CD1c-positive myeloid dendritic cell (primary cell): ENCODE measurements around the gene IFT74.
"Not testable (repeated sequence)": the region's sequence is repeated elsewhere in the genome, so short reads cannot be mapped to it uniquely, and the experiment has no call there.

Source experiments
- DNase-seq: peaks from one replicate; pipeline ENCODE4 v3.0.0-alpha.2; 2016; ENCODE audit errors: extremely low spot score

The IFT74 gene

DNA sequence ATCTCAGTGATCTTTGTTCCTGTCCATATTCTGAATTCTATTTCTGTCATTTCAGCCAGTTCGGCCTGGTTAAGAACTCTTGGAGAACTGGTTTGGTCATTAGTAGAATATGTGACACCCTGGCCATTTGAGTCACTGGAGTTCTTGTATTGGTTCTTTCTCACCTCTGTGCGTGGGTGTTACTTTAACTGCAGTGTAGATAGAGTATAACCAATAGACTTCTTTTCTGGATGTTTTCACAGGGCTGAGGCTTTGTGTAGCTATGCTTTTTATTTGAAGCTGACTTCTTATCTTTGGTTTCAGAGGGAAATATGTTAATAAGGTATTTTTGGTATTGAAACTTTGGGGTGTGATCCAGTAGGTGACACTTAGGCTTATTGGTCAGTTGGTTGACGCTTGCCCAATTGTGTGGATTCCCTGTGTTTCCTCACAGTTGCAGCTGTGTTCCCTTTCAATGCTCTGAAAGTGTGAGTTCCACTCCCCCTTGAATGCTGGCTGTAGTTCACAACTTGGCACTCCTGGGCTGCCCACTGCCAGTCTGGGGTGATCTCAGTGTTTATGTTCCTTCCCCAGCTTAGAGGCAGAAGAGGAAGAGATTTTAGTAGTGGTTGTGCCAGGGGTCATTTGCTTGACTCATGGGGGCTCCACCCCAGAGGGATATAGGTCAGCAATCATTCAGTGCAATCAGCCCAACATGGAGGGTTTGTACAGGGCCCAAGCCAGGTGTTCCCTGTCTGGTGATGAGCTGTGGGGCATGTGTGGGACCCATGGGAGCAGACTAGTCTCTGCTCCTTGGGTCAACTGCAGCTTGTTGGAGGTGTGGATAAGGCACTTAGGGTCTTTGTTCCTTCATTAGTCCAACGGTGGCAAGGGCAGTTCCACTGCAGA lies 117.9 kb downstream of the IFT74 start:
- no peak for DNase-seq

DNA sequence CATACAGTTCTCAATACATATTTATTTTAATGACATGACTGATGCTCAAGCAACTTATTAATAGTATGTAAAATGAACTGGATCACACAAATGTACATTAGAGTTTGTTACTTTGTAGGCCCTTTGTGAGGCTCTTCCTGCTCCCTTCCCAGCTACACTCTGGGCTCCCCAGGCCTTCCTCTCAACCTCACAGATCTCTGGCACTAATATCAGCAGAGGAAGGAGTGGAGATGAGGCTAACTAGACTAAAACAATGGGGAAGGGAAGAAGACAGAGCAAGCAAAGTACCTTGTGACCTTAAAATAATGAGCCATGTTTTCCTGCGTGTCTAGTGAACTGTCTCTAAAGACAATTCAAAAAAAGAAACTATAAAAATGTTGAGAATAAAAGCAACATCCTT lies 122.5 kb downstream of the IFT74 start:
- no peak for DNase-seq

DNA sequence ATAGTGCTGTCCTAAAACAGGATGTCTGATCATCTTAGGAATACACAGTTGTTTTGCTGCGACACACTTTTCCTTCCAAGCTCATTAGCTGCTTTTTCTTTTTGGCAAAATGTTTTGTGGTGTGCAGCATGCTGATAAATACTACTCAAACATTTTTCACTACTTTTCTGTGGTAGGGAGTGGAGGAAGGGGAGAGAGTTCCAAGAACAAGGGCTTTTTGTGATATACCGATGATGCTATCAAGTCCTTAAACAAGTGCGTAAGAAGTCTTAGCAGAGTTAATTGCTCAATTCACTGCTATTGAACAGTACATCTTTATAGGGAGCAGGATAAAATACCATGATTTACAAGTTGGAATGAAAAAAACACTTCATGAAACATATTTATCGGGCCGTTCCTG lies 129.2 kb downstream of the IFT74 start:
- DNase-seq: no peak

DNA sequence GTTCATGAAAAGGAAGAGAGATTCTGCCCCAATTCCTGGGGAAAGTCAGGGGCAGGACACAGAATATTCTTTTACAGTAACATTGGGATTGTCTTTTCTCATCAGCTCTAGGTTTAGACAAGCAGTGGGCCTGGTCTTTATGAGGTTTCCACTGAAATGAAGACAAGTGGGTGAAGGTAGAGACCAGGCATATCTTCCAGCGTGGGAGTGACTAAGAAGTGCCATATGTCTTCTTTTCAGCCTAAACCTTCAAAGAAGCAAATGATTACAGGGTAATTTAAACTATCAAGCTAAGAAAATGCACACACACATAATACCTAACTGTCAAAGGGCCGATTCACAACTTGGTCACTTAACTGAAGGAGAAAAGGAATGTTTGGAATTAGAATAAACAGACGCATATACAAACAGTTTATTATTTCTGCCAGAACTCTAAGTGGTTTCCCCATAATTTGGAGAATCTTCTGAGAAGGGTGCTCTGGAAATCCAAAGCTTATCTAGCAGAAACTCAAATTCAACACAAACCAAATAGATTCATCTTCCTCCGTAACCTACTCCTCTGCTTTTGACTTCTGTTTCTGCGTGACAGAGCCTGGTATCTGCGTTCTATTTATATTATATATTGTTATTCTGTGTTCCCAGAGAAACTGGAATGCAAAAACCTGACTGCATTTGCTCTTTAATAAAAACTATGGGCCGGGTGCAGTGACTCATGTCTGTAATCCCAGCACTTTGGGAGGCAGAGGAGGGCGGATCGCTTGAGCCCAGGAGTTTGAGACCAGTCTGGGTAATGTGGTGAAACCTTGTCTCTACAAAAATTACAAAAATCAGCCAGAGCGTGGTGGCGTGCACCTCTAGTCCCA lies 130.8 kb downstream of the IFT74 start:
- no peak for DNase-seq

DNA sequence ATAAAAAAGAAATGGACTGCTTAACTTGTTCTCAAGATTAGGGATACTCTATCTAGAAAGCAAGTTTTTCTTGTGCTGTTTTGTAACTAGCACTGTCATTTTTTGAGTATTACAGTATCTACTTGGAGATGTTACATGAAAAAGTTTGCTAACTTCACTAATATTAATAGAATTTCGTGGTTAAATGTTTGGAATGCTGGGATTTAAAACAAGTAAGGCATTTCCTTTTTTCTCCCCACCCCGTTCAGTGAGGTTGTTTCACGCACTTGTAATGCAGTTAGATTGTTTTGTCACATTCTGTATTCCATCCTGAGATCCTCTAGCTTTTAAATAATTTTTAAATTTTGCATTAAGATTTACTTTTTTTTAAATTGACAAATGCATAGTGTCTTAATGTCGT lies 132.8 kb downstream of the IFT74 start:
- no peak for DNase-seq

DNA sequence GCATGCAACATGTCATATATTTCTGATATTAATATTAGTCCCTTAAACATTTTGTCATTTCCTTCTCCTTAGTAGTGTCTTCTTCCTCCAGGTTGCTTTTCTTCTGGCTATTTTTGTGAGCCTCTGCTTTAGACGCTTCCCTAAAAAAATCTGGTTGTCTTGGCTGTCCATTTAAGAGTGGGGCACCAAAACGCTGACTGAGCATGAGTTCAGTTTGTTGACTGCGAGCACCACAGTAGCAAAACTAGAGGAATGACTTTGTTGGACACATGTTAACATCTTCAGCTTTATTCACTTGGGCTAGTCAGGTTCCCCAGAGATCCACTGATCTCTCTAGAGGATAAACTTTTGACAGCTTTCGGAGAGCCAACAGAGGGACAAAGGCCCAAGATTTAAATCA lies 133.5 kb downstream of the IFT74 start:
- no peak for DNase-seq

DNA sequence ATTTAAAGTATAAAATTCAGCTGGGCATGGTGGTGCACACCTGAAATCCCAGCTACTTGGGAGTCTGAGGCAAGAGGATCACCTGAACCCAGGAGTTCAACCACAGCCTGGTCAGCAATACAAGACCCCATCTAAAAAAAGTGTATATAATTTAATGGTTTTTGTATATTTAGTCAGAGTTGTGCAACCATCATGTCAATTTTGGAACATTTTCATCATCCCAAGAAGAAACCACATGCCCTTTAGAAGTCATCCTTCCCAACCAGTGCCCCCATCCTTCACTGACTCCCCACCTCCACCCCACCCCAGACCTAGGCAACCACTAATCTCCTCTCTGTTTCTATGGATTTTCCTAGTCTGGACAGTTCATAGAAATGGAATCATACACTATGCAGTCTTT lies 134.0 kb downstream of the IFT74 start:
- no peak for DNase-seq

DNA sequence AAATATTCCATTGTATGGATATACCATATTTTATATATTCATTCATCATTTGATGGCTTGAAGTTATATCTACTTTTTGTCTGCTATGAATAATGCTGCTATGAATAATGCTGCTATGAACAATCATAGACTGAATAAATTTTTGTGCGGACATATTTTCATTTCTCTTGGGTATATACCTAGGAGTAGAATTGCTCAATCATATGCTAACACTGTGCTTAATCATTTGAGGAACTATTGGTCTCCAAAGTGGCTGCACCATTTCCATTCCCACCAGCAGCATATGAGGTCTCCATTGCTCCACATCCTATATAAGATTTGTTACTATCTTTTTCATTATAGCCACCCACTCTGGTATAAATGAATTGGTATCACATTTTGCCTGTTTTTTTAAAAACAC lies 134.5 kb downstream of the IFT74 start:
- no peak for DNase-seq

DNA sequence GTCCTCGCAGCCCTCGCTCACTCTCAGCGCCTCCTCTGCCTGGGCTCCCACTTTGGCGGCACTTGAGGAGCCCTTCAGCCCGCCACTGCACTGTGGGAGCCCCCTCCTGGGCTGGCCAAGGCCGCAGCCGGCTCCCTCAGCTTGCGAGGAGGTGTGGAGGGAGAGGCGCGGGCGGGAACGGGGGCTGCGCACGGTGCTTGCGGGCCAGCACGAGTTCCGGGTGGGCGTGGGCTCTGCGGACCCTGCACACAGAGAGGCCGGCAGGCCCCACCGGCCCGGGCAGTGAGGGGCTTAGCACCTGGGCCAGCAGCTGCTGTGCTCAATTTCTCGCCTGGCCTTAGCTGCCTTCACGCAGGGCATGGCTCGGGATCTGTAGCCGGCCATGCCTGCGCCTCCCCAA lies 136.3 kb downstream of the IFT74 start:
- not testable (repeated sequence) for DNase-seq

DNA sequence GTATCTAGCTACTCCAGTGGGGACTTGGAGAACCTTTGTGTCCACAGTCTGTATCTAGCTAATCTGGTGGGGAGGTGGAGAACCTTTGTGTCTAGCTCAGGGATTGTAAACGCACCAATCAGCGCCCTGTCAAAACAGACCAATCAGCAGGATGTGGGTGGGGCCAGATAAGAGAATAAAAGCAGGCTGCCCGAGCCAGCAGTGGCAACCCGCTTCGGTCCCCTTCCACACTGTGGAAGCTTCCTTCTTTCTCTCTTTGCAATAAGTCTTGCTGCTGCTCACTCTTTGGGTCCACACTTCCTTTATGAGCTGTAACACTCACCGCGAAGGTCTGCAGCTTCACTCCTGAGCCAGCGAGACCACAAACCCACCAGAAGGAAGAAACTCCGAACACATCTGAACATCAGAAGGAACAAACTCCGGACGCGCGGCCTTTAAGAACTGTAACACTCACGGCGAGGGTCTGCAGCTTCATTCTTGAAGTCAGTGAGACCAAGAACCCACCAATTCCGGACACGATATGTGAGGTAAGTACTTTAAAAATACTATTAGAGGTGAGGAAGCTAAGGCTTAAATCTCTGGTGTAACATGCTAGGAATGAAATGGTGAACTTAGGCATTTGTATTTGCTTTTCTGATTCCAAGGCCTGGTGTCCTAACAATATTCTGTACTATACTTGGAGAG lies 137.3 kb downstream of the IFT74 start:
- DNase-seq: not testable (repeated sequence)

DNA sequence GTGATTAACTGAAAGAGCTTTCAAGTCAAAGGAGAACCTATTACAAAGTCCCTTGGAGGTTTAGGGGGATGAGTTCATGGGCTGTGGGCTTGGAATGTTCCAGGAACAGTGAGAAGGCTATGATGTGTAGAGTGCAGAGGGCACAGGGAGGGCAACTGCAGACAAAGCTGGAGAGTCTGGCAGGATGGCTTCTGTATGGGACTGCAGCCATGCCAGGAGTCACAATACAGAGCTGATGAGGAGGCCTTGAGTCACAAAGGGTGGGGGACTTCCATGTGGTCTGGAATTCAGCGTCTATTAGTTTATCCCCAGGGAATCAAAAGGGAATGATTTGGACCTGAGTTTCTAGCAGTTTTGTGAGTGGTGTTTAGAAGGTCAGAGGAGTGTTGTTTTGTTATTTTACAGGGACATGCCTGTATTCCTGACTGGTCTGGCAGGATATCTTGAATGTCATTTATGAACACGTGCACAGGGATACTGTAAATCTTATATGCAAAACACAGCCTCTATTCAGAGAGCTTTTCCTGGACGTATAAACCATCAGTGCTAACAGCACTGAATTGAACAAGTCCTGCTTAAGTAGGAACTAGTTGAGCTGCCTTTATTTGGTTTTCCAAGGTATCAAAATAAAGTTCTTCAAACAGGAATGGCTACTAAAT lies 138.6 kb downstream of the IFT74 start:
- DNase-seq: no peak

DNA sequence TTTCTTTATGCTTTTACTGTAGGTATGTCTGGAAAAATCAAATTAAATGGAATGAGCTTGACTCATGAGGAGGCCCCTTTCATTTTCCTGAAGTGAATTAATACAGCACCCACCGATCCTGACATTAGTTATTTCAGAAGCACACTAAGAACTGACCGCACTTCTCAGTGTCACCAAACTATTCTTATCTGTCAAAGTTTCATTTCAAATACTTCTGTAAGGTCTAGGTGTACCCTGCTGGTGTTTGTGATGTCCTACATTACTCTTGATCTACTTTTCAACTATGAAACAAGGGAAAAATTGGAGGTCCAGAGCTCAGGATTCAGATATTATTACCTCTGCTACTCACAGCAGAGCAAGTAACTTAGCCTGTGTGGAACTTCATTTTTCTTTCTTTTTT lies 151.0 kb downstream of the IFT74 start:
- DNase-seq: no peak

DNA sequence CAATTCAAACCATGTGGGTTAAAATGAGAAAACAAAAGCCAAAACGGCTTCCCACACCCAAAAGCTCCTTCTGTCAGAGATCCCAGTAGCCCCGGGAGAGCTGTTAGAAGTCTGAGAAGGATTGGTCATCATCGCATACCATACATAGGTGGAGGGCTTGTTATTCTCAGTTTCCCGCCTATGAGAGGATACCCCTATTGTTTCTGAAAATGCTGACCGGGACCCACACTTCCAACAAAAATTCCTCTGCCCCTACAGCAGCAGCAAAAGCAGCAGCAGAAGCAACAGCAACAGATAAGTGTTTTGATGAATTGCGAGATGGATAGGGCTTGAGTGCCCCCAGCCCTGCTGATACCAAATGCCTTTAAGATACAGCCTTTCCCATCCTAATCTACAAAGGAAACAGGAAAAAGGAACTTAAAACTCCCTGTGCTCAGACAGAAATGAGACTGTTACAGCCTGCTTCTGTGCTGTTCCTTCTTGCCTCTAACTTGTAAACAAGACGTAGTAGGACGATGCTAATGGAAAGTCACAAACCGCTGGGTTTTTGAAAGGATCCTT lies 152.8 kb downstream of the IFT74 start, which contains the start of gene TEK:
TEK (plus strand) TSS at position 245 of the 561 bp plus-strand sequence. CDS start 366 bp downstream, outside the sequence.
- DNase-seq: no peak

DNA sequence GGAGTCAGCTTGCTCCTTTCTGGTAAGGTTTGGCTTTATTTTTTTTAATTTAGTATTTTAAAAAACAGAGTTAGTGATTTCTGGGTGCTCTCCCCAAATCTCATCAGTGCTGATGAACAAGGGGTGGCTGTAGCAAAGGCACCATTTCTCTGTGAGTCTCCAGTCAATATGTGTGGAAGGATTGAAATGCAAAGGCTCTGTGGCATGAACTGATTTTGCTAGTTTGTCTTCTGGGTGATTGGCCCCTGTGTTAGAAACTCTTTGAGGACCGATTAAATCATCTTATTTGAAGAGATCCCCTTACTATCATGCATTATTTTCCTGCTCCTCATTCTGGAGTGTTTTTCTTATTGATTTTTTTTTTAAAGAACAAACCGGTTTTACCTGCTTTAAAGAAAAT lies 153.4 kb downstream of the IFT74 start:
- DNase-seq: no peak

DNA sequence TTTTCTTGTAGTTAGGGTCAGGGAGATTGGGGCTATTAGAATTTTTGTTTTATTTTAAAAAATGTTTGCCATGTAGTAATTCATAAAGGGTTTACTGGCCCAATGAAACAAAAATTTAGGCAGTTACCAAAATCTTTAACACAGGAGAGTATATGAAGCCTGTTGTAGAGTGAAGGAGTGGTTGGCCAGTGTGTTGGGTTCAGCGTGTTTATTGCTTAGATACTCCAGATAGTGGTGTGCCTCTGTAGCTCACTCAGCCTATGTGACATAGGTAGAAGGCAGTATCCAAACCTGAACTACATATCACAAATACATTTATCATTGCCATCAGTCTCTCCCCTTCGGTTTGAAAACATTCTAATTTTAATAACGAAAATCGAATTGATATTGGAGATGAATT lies 154.0 kb downstream of the IFT74 start:
- DNase-seq: no peak

DNA sequence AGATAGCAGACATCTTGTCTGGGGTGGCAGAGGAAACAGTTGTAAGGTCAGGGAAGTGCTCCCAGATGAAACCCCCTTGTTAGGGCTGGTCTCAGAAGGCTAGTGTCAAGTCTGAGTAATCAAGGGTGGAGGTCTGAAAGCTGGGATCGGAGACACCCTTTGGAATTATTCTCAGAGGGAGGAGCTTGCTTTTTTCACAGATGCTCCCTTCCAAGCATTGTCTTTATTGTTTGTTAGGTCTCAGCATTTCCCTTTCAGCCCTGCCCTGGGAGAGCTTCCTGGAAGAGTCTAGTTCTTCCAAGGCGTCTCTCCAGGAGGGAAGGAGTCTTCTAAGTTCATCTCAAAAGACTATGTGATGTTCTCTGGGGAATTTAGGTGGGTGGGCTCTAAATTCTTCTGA lies 156.0 kb downstream of the IFT74 start:
- DNase-seq: no peak
